ENCODE measurements around the gene PVALEF. TPM values are rescaled to one million over a fixed set of nuclear protein-coding genes. Genes with fewer than 3 reads are reported as not detected.
"Not testable (repeated sequence)": the region's sequence is repeated elsewhere in the genome, so short reads cannot be mapped to it uniquely, and the experiment has no call there.

Gene PVALEF
- total RNA-seq, 1 donor from 2014 or later = not detected

- no peaks in the 10 kb centered on the region for H3K27me3 Mint-ChIP-seq (ENCODE audit: unreplicated experiment)
- DNase-seq (ENCODE audit: extremely low spot score, unreplicated experiment) = no peak
These were observed 24.6 kb upstream of the PVALEF start for GRCh38 chr17:81140695-81141094.

GRCh38 chr17:81142301-81143199 is 22.8 kb upstream of the PVALEF start:
- no peak overlapping the region for H3K4me3 Mint-ChIP-seq (ENCODE audit: unreplicated experiment)

More at GRCh38 chr17:81140695-81141094, 24.6 kb upstream of the PVALEF start:
- TF ChIP-seq CTCF (IDR thresholded peaks at IDR 0.05) = no peak
- peaks cover 3% of the 10 kb centered on the region for H3K4me1 Mint-ChIP-seq (ENCODE audit: unreplicated experiment)
- H3K9me3 Mint-ChIP-seq (ENCODE audit: unreplicated experiment) = no peaks in the 10 kb centered on the region
- no peaks in the 10 kb centered on the region for H3K36me3 Mint-ChIP-seq (ENCODE audit: unreplicated experiment)
- no peak overlapping the region for H3K4me3 Mint-ChIP-seq (ENCODE audit: unreplicated experiment)
- H3K27ac Mint-ChIP-seq (ENCODE audit: unreplicated experiment) = no peak overlapping the region

GRCh38 chr17:81143200-81143527 is 22.1 kb upstream of the PVALEF start:
- Mint-ChIP-seq H3K9me3 (ENCODE audit: unreplicated experiment) (no peaks in the 10 kb centered on the region), H3K27me3 (ENCODE audit: unreplicated experiment) (no peaks in the 10 kb centered on the region), H3K36me3 (ENCODE audit: unreplicated experiment) (no peaks in the 10 kb centered on the region), H3K4me1 (ENCODE audit: unreplicated experiment) (peaks cover 3% of the 10 kb centered on the region), H3K27ac (ENCODE audit: unreplicated experiment) (no peak overlapping the region), H3K4me3 (ENCODE audit: unreplicated experiment) (no peak overlapping the region)
- TF ChIP-seq CTCF (IDR thresholded peaks at IDR 0.05) = no peak
- DNase-seq (ENCODE audit: extremely low spot score, unreplicated experiment) = no peak

More at GRCh38 chr17:81142301-81143199, 22.8 kb upstream of the PVALEF start:
- Mint-ChIP-seq H3K4me1 (ENCODE audit: unreplicated experiment) (peaks cover 3% of the 10 kb centered on the region), H3K36me3 (ENCODE audit: unreplicated experiment) (no peaks in the 10 kb centered on the region), H3K27me3 (ENCODE audit: unreplicated experiment) (no peaks in the 10 kb centered on the region), H3K27ac (ENCODE audit: unreplicated experiment) (no peak overlapping the region), H3K9me3 (ENCODE audit: unreplicated experiment) (no peaks in the 10 kb centered on the region)
- TF ChIP-seq CTCF (IDR thresholded peaks at IDR 0.05) = peak; percentile 70
- no peak for DNase-seq (ENCODE audit: extremely low spot score, unreplicated experiment)

- H3K9me3 Mint-ChIP-seq (ENCODE audit: unreplicated experiment) = no peaks in the 10 kb centered on the region
- H3K36me3 Mint-ChIP-seq (ENCODE audit: unreplicated experiment) = no peaks in the 10 kb centered on the region
- peaks cover 3% of the 10 kb centered on the region for H3K4me1 Mint-ChIP-seq (ENCODE audit: unreplicated experiment)
- TF ChIP-seq CTCF (IDR thresholded peaks at IDR 0.05) = no peak
- no peak overlapping the region for H3K27ac Mint-ChIP-seq (ENCODE audit: unreplicated experiment)
- H3K4me3 Mint-ChIP-seq (ENCODE audit: unreplicated experiment) = no peak overlapping the region
- DNase-seq (ENCODE audit: extremely low spot score, unreplicated experiment) = no peak
- H3K27me3 Mint-ChIP-seq (ENCODE audit: unreplicated experiment) = no peaks in the 10 kb centered on the region
These were observed 21.4 kb upstream of the PVALEF start for GRCh38 chr17:81143717-81144422.

GRCh38 chr17:81144423-81144781 is 20.9 kb upstream of the PVALEF start:
- Mint-ChIP-seq H3K27me3 (ENCODE audit: unreplicated experiment) (no peaks in the 10 kb centered on the region), H3K4me3 (ENCODE audit: unreplicated experiment) (no peak overlapping the region), H3K4me1 (ENCODE audit: unreplicated experiment) (peaks cover 3% of the 10 kb centered on the region), H3K9me3 (ENCODE audit: unreplicated experiment) (no peaks in the 10 kb centered on the region), H3K27ac (ENCODE audit: unreplicated experiment) (no peak overlapping the region), H3K36me3 (ENCODE audit: unreplicated experiment) (no peaks in the 10 kb centered on the region)
- DNase-seq (ENCODE audit: extremely low spot score, unreplicated experiment) = no peak
- TF ChIP-seq CTCF (IDR thresholded peaks at IDR 0.05) = no peak

- H3K36me3 Mint-ChIP-seq (ENCODE audit: unreplicated experiment); H3K27ac Mint-ChIP-seq (ENCODE audit: unreplicated experiment); H3K27me3 Mint-ChIP-seq (ENCODE audit: unreplicated experiment); H3K4me1 Mint-ChIP-seq (ENCODE audit: unreplicated experiment); H3K9me3 Mint-ChIP-seq (ENCODE audit: unreplicated experiment); H3K4me3 Mint-ChIP-seq (ENCODE audit: unreplicated experiment); DNase-seq (ENCODE audit: extremely low spot score, unreplicated experiment): not testable (repeated sequence)
These were observed 19.1 kb upstream of the PVALEF start for GRCh38 chr17:81146208-81146607.

All from osteocyte (in vitro differentiated cells).